Activated T-cell treated with anti-CD3 and anti-CD28 coated beads, Interleukin-2, amount 50 U/mL, for 4 hours (primary cell): Measurements from ENCODE around the gene CNPY2. TPM values are rescaled to one million over a fixed set of nuclear protein-coding genes. Genes with fewer than 3 reads are reported as not detected.
A peak's percentile ranks its signal among the peaks of the same experiment; 100 is the strongest.

Experiments
- ATAC-seq, 2 donors: fragments of 200-7000 bp; cut with Tn5 transposase; one replicate each; pipeline ENCODE4 v1.10.0; 2021
- DNase-seq: peaks from one replicate; pipeline ENCODE4 v3.0.0-alpha.2; 2020
- H3K27me3 Mint-ChIP-seq: one replicate; pipeline ENCODE4 v1.8.0; 2021; ENCODE audit warnings: low read depth, mixed read lengths
- H3K36me3 Mint-ChIP-seq: one replicate; pipeline ENCODE4 v1.8.0; 2022; ENCODE audit warnings: mixed read lengths; ENCODE audit not compliant: insufficient read depth
- H3K4me1 Mint-ChIP-seq: one replicate; pipeline ENCODE4 v1.8.0; 2021; ENCODE audit warnings: low read depth, mixed read lengths
- H3K4me3 Mint-ChIP-seq: one replicate; pipeline ENCODE4 v1.8.0; 2021; ENCODE audit warnings: mild to moderate bottlenecking, moderate library complexity, mixed read lengths
- H3K9me3 Mint-ChIP-seq: one replicate; pipeline ENCODE4 v1.8.0; 2021; ENCODE audit warnings: mixed read lengths
- total RNA-seq, 3 donors: library from RNA; stranded (reverse); gene quantifications; one replicate each; pipeline ENCODE4 v1.2.1, GENCODE V29; 2021

CNPY2 gene
- total RNA-seq, 3 donors from 2014 or later = 162 to 178 (median 174) TPM

GRCh38 chr12:56321027-56321426 lies 5.2 kb upstream of the CNPY2 start:
- Mint-ChIP-seq H3K4me1 (peaks cover 8% of the 10 kb centered on the region), H3K36me3 (peaks cover 34% of the 10 kb centered on the region), H3K4me3 (no peak overlapping the region), H3K27me3 (no peaks in the 10 kb centered on the region), H3K9me3 (no peaks in the 10 kb centered on the region)
- DNase-seq (no peak), ATAC-seq (no peak)

GRCh38 chr12:56317675-56318074 lies 1.9 kb upstream of the CNPY2 start:
- Mint-ChIP-seq H3K27me3 (no peaks in the 10 kb centered on the region), H3K4me1 (peaks cover 16% of the 10 kb centered on the region), H3K36me3 (peaks cover 11% of the 10 kb centered on the region), H3K4me3 (peak overlapping the region; percentile 27), H3K9me3 (no peaks in the 10 kb centered on the region)
- ATAC-seq (no peak), DNase-seq (no peak)

GRCh38 chr12:56315249-56315621 lies 553 bp downstream of the CNPY2 start:
- Mint-ChIP-seq H3K4me1 (peaks cover 16% of the 10 kb centered on the region), H3K4me3 (peak overlapping the region; percentile 99), H3K9me3 (no peaks in the 10 kb centered on the region), H3K36me3 (peaks cover 7% of the 10 kb centered on the region), H3K27me3 (no peaks in the 10 kb centered on the region)
- DNase-seq (peak; percentile 6), ATAC-seq (peak; percentile 2 to 4)

GRCh38 chr12:56311003-56311402 lies 4.8 kb downstream of the CNPY2 start:
- DNase-seq (no peak), ATAC-seq (no peak)
- Mint-ChIP-seq H3K36me3 (peaks cover 12% of the 10 kb centered on the region), H3K4me3 (no peak overlapping the region), H3K27me3 (no peaks in the 10 kb centered on the region), H3K9me3 (no peaks in the 10 kb centered on the region), H3K4me1 (peaks cover 8% of the 10 kb centered on the region)

- no peaks in the 10 kb centered on the region for H3K9me3 Mint-ChIP-seq
- no peak overlapping the region for H3K4me3 Mint-ChIP-seq
- no peaks in the 10 kb centered on the region for H3K4me1 Mint-ChIP-seq
- no peaks in the 10 kb centered on the region for H3K27me3 Mint-ChIP-seq
- ATAC-seq (no peak), DNase-seq (no peak)
- peaks cover 17% of the 10 kb centered on the region for H3K36me3 Mint-ChIP-seq
Measured at GRCh38 chr12:56308714-56309113, 7.1 kb downstream of the CNPY2 start.

- H3K4me1 Mint-ChIP-seq = no peaks in the 10 kb centered on the region
- ATAC-seq (no peak), DNase-seq (no peak)
- H3K4me3 Mint-ChIP-seq = no peak overlapping the region
- no peaks in the 10 kb centered on the region for H3K27me3 Mint-ChIP-seq
- H3K9me3 Mint-ChIP-seq = no peaks in the 10 kb centered on the region
- peaks cover 17% of the 10 kb centered on the region for H3K36me3 Mint-ChIP-seq
Measured at GRCh38 chr12:56307221-56307965, 8.4 kb downstream of the CNPY2 start.

- H3K27me3 Mint-ChIP-seq = no peaks in the 10 kb centered on the region
- ATAC-seq = no peak
- no peak overlapping the region for H3K4me3 Mint-ChIP-seq
- DNase-seq = no peak
- peaks cover 19% of the 10 kb centered on the region for H3K4me1 Mint-ChIP-seq
- H3K9me3 Mint-ChIP-seq = no peaks in the 10 kb centered on the region
- H3K36me3 Mint-ChIP-seq = peaks cover 15% of the 10 kb centered on the region
Measured at GRCh38 chr12:56304872-56305590, 10.8 kb downstream of the CNPY2 start.

- peaks cover 10% of the 10 kb centered on the region for H3K36me3 Mint-ChIP-seq
- H3K9me3 Mint-ChIP-seq = no peaks in the 10 kb centered on the region
- ATAC-seq = no peak
- no peaks in the 10 kb centered on the region for H3K27me3 Mint-ChIP-seq
- peaks cover 19% of the 10 kb centered on the region for H3K4me1 Mint-ChIP-seq
- DNase-seq = no peak
- H3K4me3 Mint-ChIP-seq = no peak overlapping the region
Measured at GRCh38 chr12:56304276-56304675, 11.5 kb downstream of the CNPY2 start.

GRCh38 chr12:56300644-56301464 lies 14.9 kb downstream of the CNPY2 start:
- H3K36me3 Mint-ChIP-seq = peaks cover 10% of the 10 kb centered on the region

GRCh38 chr12:56299853-56300643 lies 15.7 kb downstream of the CNPY2 start, which contains the start of gene CS:
CS (minus strand) TSS chr12:56300330; CDS start chr12:56300201, 129 bp downstream.
- DNase-seq (peak; percentile 98), ATAC-seq (peak; percentile 95)
- H3K4me1 Mint-ChIP-seq = peaks cover 50% of the 10 kb centered on the region
- peaks cover 7% of the 10 kb centered on the region for H3K36me3 Mint-ChIP-seq
- no peaks in the 10 kb centered on the region for H3K27me3 Mint-ChIP-seq
- peak within 1 kb of the TSS; percentile 94 for H3K4me3 Mint-ChIP-seq
- no peaks in the 10 kb centered on the region for H3K9me3 Mint-ChIP-seq

More at GRCh38 chr12:56300644-56301464, 14.9 kb downstream of the CNPY2 start:
- no peak for DNase-seq
- Mint-ChIP-seq H3K4me3 (peak overlapping the region; percentile 94), H3K27me3 (no peaks in the 10 kb centered on the region), H3K4me1 (peaks cover 50% of the 10 kb centered on the region), H3K9me3 (no peaks in the 10 kb centered on the region)
- ATAC-seq = no peak

GRCh38 chr12:56299308-56299852 lies 16.4 kb downstream of the CNPY2 start:
- Mint-ChIP-seq H3K4me1 (peaks cover 50% of the 10 kb centered on the region), H3K27me3 (no peaks in the 10 kb centered on the region), H3K36me3 (peaks cover 5% of the 10 kb centered on the region), H3K9me3 (no peaks in the 10 kb centered on the region), H3K4me3 (peak overlapping the region; percentile 94)
- ATAC-seq (peak; percentile 20 to 26), DNase-seq (peak; percentile 9)

GRCh38 chr12:56298828-56299227 lies 17.0 kb downstream of the CNPY2 start:
- Mint-ChIP-seq H3K36me3 (peaks cover 5% of the 10 kb centered on the region), H3K4me1 (peaks cover 53% of the 10 kb centered on the region), H3K4me3 (peak overlapping the region; percentile 94), H3K9me3 (no peaks in the 10 kb centered on the region), H3K27me3 (no peaks in the 10 kb centered on the region)
- ATAC-seq (no peak), DNase-seq (no peak)

GRCh38 chr12:56297400-56297799 lies 18.4 kb downstream of the CNPY2 start:
- peak overlapping the region; percentile 45 for H3K4me3 Mint-ChIP-seq
- peaks cover 56% of the 10 kb centered on the region for H3K4me1 Mint-ChIP-seq
- peaks cover 7% of the 10 kb centered on the region for H3K36me3 Mint-ChIP-seq
- DNase-seq (no peak), ATAC-seq (no peak)
- H3K9me3 Mint-ChIP-seq = no peaks in the 10 kb centered on the region
- H3K27me3 Mint-ChIP-seq = no peaks in the 10 kb centered on the region
